Measurements from ENCODE around the gene PITPNC1.

- TF ChIP-seq, protein P1, sequence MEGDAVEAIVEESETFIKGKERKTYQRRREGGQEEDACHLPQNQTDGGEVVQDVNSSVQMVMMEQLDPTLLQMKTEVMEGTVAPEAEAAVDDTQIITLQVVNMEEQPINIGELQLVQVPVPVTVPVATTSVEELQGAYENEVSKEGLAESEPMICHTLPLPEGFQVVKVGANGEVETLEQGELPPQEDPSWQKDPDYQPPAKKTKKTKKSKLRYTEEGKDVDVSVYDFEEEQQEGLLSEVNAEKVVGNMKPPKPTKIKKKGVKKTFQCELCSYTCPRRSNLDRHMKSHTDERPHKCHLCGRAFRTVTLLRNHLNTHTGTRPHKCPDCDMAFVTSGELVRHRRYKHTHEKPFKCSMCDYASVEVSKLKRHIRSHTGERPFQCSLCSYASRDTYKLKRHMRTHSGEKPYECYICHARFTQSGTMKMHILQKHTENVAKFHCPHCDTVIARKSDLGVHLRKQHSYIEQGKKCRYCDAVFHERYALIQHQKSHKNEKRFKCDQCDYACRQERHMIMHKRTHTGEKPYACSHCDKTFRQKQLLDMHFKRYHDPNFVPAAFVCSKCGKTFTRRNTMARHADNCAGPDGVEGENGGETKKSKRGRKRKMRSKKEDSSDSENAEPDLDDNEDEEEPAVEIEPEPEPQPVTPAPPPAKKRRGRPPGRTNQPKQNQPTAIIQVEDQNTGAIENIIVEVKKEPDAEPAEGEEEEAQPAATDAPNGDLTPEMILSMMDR (IDR thresholded peaks at IDR 0.05), result peak in 2 of 6 experiments; percentile 11 to 22
- TF ChIP-seq POLR2A (IDR thresholded peaks at IDR 0.05), result no peak
These were observed 182.4 kb downstream of the PITPNC1 start for GRCh38 chr17:67559381-67559966.

Data from adrenal gland (tissue), 5 donors.